ENCODE data around the gene MEI1. TPM values are rescaled to one million over a fixed set of nuclear protein-coding genes. Genes with fewer than 3 reads are reported as not detected.

MEI1 gene
- total RNA-seq, 1 experiment from 2014 or later, result 0.20 TPM

GRCh38 chr22:41801886-41802285, 102.6 kb downstream of the MEI1 start:
- H3K4me3 Mint-ChIP-seq, result peak overlapping the region; percentile 92 to 97
- H3K27me3 ChIP-seq (ENCODE audit: insufficient read depth, low read length), result no peaks in the 10 kb centered on the region
- peaks cover 6% of the 10 kb centered on the region for H3K79me1 ChIP-seq (ENCODE audit: insufficient read depth, low read depth, low read length, poor library complexity, severe bottlenecking)
- no peak overlapping the region for H2AFZ ChIP-seq (ENCODE audit: low read length)
- no peak overlapping the region for H4K8ac ChIP-seq (replicated peaks; ENCODE audit: insufficient read length, low read depth, low read length)
- no peak overlapping the region for H3K18ac ChIP-seq (ENCODE audit: insufficient read length, low read depth, low read length)
- H3K56ac ChIP-seq (ENCODE audit: insufficient read length, low read depth, low read length), result no peak overlapping the region
- peaks cover 32 to 33% of the 10 kb centered on the region in 2 experiments for H3K4me1 Mint-ChIP-seq
- peaks cover 9% of the 10 kb centered on the region; the same call in 1 of the 2 replicates for H3K79me2 ChIP-seq (ENCODE audit: insufficient read depth, low read length)
- no peaks in the 10 kb centered on the region for H3K27me3 Mint-ChIP-seq (ENCODE audit: low read depth)
- no peak overlapping the region for H4K91ac ChIP-seq (ENCODE audit: insufficient read length, low read depth, low read length)
- no peaks in the 10 kb centered on the region for H3K9me3 ChIP-seq (ENCODE audit: control insufficient read depth, low read depth, low read length)
- H3K27ac ChIP-seq (ENCODE audit: insufficient read length, low read depth, low read length), result no peak overlapping the region
- WGBS (ENCODE audit: extremely low coverage, insufficient read length, low lambda C conversion rate), result no CpG with 5 or more reads among the region's 2 CpGs
- no peak overlapping the region for H3K4ac ChIP-seq (ENCODE audit: low read depth, low read length)
- no peak overlapping the region for H2BK15ac ChIP-seq (ENCODE audit: low read depth, low read length)
- peaks cover 15% of the 10 kb centered on the region for H3K23me2 ChIP-seq (ENCODE audit: insufficient read length, low read depth, low read length, poor library complexity, severe bottlenecking)
- H3K4me1 ChIP-seq (ENCODE audit: insufficient read depth, low read length), result peaks cover 6% of the 10 kb centered on the region; the same call in 1 of the 2 replicates
- no peak overlapping the region for H2BK12ac ChIP-seq (ENCODE audit: insufficient read length, low read depth, low read length)
- H3K27ac Mint-ChIP-seq, result no peak overlapping the region
- no peak overlapping the region for H3T11ph ChIP-seq (ENCODE audit: low read length)
- peak overlapping the region; percentile 90 for H3K4me2 ChIP-seq (ENCODE audit: insufficient read depth, insufficient read length, low read length)
- no peaks in the 10 kb centered on the region for H4K20me1 ChIP-seq (ENCODE audit: control insufficient read depth, insufficient read depth, insufficient read length)
- H3K9me3 Mint-ChIP-seq, result no peaks in the 10 kb centered on the region
- no peak for TF ChIP-seq CTCF (conservative IDR thresholded peaks at IDR 0.05)
- H3K36me3 Mint-ChIP-seq (ENCODE audit: insufficient read depth in 1 of 3, low read depth in 3 of 3), result peaks cover 4 to 13% (median 5%) of the 10 kb centered on the region in 3 experiments; a peak in 6 of 7 replicates
- no peak overlapping the region for H2AK5ac ChIP-seq (ENCODE audit: insufficient read length, low read length)
- H2BK120ac ChIP-seq (ENCODE audit: low read depth, low read length, poor library complexity, severe bottlenecking), result no peak overlapping the region
- H3K23ac ChIP-seq (ENCODE audit: insufficient read length, low read depth, low read length), result no peak overlapping the region
- no peak overlapping the region for H2BK20ac ChIP-seq (ENCODE audit: low read depth, low read length, poor library complexity, severe bottlenecking)
- no peak for DNase-seq
- H3K14ac ChIP-seq (ENCODE audit: insufficient read depth, low read length), result no peak overlapping the region
- no peak overlapping the region for H3K9ac ChIP-seq (ENCODE audit: extremely low read depth, insufficient read length, low read length)
- H4K5ac ChIP-seq (ENCODE audit: insufficient read length, low read depth, low read length), result no peak overlapping the region
- no peak overlapping the region for H2BK5ac ChIP-seq (ENCODE audit: insufficient read length, low read length)

All from H9 (cell line).